Umbilical cord (tissue), 2 donors: ENCODE measurements around the gene BRWD1. TPM values are rescaled to one million over a fixed set of nuclear protein-coding genes. Genes with fewer than 3 reads are reported as not detected.
A peak's percentile ranks its signal among the peaks of the same experiment; 100 is the strongest.
"Not testable (repeated sequence)": the region's sequence is repeated elsewhere in the genome, so short reads cannot be mapped to it uniquely, and the experiment has no call there.

Source experiments
- DNase-seq: peaks from one replicate; pipeline ENCODE4 v3.0.0-alpha.2; 2015; ENCODE audit warnings: low spot score
- total RNA-seq: library from RNA; depleted of rRNA; stranded (reverse); fragments of >200 nt; gene quantifications from one replicate; pipeline ENCODE4 v1.2.3, GENCODE V29; 2014; ENCODE audit warnings: low replicate concordance; ENCODE audit not compliant: insufficient read depth

The BRWD1 gene
- total RNA-seq, 1 donor from 2014 or later, result 97.0 TPM

DNA sequence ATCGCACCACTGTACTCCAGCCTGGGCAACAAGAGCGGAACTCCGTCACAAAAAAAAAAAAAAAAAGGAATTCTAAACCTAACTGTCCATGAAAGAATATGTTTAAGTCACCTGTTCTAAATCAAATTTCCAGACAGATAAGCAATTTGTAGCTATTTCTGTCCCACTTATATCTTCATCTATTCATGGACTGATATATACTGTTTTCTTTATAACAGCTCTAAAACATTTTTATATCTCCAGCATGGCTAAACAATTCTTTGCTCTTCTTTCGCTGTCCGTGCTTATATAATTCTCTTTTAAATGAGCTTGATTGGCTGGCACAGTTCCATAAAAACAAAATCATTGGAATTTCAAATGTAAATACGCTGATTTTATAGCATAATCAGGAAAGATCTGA, 30.5 kb downstream of the BRWD1 start:
- DNase-seq, result no peak

DNA sequence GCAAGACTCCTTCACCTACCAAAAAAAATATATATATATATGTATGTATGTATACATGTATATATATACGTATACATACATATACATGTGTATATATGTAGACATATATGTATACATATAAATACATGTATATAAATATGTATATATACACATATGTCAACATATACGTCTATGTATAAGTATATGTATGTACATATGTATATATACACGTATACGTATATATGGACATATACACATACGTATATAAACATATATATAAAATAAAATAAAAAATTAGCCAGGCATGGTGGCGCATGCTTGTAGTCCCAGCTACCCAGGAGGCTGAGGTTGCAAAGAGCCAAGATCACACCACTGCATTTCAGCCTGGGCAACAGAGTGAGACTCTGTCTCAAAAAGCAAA, 31.6 kb downstream of the BRWD1 start:
- DNase-seq, result no peak

DNA sequence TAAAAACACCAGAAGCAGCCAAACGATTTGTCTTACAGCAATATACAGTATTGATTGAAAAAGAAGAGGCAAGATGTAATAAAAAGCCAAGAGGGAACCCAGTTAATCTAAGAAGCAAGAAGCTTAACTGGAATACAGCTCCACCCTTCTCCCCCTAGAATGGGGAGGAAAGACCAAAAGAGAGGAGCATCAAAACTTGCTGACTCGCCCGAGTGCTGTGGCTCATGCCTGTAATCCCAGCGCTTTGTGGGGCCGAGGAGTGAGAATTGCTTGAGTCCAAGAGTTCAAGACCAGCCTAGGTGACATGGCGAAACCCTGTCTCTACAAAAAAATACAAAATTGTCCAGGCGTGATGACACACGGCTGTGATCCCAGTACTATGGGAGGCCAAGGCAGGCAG, 32.2 kb downstream of the BRWD1 start:
- no peak for DNase-seq

DNA sequence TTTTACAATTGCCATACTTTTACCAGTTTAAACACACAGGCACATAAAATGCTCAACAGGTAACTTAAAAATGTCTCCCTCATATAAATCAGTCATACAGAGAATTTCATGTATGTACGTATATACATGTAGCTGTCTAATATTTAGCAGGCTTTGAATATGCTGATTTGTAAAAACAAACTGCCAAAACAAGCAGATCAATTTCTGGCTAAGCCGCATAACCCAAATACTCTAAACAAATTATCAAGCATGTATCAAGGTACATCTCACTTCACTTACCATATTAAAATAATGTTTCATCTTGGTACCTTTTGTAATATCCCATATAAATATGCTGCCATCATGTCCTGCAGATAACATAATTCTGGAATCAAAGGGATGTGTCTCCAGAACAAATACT, 43.8 kb downstream of the BRWD1 start:
- DNase-seq, result no peak

DNA sequence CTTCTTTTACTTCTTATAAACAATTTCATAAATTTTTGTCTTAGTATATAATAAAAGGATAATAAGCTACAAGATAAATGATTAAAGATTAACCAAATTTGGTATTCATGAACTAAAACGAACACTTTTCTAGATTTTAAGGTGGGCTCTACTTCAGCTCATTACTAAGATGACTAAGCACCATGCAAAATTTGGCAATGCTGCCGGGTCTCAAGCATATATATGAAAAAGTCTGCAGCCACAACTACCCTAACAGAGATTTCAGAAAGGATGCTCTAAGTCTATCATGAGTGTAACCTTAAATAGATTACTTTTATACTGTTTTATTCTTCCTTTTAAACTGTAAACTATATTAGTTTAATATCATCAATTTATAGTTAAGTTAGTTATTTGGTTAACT, 47.8 kb downstream of the BRWD1 start:
- no peak for DNase-seq

DNA sequence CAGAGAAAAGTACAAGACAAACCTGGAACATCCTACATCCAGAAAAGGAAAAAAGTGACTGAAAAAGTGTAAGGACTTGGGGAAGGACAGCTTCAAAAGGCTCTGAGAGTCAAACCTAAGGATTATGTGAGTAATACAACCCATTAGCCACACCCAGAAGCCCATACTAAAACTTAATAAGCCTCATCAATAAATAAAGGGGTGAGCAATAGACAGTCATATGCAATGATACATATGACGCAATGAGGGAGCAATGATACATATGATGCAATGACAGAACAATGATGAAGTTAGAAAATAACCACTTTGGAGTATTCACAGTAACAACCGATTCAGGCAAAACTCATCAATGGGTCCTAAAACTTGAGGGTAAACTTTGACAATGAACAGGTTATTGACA, 50.1 kb downstream of the BRWD1 start:
- no peak for DNase-seq

DNA sequence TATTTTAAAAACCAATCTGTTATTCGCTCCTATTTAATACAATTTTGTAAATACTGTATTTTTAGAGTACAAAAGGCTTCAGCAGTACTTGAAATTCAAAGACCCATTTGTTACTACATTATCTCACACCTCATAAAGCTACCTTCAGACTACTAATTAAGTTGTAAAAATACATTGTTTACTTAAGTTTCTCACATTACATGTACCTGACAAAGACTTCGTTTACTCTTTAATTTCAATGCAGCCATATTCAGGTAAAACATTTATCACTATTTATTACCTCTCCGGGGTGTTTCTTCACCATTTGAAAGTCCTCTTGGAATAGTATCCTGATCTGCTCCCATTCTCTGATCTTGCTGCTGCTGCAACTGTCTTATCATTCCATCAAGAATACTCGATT, 55.2 kb downstream of the BRWD1 start:
- DNase-seq, result no peak

DNA sequence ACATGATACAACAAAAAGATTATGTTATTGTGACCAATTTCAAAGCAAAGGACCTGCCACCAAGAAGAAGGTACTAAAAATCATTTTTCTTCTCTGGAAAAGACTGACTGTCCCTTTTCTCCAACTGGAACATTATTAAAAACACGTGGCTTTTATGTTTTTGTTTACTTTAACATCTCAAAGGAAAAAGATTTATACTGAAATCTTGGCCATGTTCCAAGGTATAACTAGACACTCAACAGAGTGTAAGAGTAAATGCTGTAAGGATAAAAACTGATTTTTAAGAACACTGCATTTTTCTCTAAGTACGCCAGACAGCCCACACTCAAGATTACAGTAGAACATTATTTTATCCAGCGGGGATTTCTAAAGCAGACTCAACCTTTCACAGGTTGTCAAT, 62.1 kb downstream of the BRWD1 start:
- no peak for DNase-seq

DNA sequence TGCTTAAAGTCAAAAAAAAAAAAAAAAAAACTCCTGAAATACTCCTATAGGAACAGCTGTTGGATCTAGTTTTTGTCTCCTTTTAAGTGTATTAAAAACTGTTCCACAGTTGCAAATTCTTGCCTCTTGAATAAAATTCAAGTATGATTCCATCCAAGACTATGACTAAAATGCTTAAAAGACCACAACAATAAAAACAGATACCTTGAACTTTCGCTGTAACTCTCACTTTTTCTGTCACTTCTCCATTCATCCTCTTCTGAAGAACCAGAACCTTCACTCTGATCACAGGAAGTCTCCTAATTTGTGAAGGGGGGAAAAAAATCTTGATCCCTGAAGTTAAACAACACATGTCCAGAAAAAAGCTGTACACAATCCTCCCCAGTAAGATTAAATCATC, 75.2 kb downstream of the BRWD1 start:
- DNase-seq, result no peak

DNA sequence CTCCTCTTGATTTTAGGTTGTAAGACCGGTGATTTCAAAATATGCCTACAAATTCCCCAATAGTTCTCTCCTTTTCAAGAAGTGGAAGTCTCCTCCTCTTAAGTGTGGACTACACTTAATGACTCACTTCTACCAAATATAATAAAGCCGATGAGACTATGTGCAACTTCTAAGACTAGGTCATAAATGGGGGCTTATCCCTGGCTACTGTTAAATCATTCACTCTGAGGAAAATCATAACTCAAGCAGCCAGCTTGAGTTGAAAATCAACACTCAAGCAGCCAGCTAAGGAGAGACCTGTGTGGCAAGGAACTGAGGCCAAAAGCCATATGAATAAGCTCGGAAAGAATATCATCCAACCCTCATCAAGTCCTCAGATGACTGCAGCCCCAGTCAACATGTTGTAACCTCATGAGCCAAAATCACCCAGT, 80.6 kb downstream of the BRWD1 start:
- peak; percentile 20 for DNase-seq

DNA sequence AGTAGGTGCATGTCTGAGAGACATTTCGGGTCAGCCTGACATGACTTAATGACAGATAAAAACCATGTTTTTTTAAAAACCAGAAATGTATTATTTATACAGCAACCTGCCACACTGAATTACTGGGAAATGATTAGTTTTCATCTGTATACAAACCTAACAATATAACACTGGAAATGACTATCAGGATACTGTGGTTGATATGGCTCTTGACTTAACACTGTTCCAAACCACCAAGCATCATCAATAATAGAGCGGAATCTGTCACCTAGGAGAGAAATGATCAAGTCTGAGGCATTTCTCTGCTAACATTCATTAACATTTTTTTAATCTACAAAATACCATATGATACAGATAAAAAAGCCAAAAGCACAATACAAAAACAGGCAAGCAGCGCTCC, 88.5 kb downstream of the BRWD1 start:
- DNase-seq, result no peak

DNA sequence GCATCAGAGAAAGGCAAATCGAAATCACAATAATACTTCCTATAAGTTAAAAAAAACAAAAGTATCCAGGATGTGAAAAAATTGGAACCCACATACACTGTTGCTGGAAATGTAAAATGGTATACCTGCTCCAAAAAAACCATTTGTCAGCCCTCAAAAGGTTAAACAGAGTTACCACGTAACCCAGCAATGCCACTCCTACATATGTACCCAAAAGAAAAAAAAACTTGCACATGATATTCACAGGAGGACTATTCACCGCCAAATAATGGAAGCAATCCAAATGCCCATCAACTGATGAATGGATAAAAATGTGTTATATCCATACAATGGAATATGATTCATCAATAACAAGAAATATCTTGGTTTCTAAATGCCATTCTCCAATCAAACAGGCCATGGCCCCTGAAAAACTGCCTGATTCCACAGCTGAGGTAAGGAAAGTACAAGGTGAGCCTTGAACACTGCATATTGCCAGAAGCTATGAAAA, 91.4 kb downstream of the BRWD1 start:
- DNase-seq, result no peak

DNA sequence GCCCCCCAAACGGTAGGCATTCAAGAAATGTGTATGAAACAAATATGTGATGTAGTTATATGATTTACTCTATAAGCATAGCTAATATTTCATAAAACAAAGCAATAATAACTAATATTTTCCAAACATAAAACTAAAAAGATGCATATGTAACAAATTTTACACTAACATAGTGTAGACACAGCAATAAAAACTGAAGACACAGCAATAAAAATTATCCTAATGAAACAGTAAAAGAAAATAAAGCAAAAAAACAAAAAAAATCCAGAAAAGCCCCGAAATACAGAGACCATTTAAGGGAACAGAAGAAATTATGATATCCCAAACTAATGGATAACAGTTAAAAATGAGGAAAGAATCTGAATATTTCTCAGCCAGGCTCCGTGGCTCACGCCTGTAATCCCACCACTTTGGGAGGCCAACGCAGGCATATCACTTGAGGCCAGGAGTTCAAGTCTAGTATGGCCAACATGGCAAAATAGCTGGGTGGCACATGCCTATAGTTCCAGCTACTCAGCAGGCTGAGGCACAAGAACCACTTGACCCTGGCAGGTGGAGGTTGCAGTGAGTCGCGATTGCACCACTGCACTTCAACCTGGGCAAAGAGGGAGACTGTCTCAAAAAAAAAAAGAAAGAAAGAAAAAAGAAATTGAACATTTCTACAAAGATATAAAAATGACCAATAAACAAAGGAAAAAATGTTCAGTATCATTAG, 92.0 kb downstream of the BRWD1 start:
- DNase-seq, result no peak

DNA sequence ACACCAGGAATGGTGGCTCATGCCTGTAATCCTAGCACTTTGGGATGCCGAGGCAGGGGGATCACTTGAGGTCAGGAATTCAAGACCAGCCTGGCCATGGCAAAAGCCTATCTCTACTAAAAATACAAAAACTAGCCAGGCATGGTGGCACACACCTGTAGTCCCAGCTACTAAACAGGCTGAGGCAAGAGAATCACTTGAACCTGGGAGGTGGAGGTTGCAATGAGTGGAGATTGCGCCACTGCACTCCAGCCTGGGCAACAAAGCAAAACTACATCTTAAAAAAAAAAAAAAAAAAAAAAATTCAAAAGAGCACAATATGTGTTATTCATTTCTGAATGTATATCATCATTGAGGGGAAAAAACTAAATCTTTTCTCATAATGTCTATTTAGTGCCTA, 92.6 kb downstream of the BRWD1 start:
- DNase-seq, result not testable (repeated sequence)

DNA sequence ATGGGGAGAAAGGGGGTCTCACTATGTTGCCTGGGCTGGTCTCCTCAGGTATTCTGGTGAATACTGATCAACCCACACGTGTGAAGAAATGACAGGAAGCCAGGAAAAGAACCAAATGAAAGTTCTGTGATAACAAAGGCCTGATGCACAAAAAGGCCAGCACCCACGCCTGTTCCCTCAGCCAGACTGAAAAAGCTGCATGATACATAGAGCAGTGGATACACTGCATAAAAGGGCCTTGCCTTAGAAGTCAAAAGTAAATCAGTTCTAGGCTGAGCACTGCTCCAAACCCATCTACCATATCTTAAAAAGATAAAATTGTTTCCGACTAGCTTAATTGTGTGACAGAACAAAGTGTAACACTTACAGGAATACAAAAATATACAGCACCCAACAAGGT, 93.3 kb downstream of the BRWD1 start:
- no peak for DNase-seq

DNA sequence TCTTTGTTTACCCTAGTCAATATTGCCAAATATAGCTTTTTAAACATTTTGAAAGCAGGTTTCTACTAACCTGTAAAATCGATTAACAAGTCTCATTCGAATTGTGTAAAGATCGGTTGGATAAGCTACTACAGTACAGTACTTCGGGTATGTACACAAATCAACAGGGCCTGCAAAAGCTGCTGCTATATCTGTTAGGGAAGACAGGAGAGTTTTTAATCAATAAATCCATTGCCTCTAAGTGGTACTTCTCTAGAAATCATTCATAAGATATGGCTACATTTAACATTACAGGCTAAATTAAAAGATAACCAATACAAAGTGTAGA, 95.4 kb downstream of the BRWD1 start:
- DNase-seq, result no peak

DNA sequence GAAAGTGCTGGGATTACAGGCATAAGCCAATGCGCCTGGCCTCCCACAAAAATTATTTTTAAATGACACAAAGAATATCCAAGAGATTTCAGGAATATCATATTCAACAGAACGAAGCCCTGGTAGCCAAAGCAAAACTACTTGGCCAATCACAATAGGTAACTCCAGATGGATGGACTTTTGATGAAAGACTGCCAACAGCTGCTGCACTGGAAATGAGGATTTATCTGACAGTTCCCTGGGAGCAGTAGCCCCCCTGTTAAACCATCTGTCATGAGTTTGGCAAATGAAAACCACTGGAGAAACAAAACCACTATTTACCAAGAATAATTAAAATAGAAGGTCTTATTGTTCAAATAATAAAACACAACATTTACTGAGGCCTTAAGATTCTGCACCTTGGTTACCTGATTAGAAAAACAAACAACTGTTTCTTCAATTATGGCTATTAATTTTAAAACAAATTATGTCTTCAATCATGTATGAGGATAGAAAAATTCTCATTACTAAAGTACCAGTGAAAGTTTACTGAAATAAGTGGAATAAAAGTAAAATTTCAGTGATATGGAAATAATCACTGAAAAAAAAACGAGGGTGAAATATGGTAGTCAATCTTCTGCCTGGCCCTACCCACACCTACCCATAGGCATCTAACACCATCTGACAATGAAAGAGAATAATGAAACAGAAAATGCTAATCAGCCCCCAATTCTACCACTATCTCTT, 95.9 kb downstream of the BRWD1 start:
- DNase-seq, result no peak

DNA sequence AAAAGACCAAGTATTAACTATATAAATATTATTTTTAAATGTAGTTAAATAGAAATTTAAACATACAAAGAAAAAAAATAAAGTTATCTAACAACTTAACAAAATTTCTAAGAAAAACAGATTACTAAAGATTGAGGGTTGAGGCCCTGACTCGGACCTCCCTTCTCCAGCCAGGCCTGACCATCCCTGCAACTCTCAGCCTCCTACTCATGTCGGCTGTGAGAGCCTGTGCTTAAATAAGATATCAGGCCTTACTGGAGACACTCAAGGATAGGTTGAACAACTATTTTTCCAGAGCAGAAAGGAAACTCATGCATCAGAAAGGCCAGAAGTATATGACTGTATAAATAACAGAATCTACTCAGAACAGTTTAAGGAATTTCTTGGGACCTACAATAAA, 97.1 kb downstream of the BRWD1 start:
- no peak for DNase-seq

DNA sequence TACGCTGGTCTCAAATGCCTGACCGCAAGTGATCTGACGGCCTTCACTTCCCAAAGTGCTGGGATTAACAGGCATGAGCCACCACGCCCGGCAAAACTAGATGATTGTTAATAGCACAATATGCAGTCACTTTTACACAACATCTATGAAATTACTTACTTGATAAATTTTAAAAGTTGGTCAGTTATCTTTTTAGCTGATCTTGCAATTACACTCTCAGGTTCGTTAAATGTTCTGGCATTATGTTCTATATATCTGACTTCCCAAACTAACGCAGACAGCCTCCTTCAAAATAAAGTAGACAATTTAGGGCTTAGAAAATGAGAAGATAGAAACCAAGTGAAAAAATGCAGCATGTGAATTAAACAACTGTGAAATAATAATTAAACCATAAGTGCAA, 98.4 kb downstream of the BRWD1 start:
- DNase-seq, result no peak

DNA sequence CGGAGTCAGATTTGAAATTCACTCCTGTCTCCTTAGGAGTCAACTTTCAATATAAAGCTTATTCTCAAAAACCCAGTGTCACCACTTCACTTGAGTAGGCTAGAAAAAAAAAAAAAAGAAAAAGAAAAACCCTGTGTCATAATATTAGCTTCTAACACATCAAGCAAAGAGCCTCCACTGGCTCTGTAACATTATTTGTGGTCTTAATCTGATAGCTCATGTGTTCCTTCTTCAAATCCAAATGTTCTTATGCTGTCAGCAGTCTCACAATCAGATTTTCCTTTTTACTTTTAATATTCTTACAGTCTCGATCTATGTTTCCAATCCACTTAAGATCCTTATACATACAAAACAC, 104.1 kb downstream of the BRWD1 start:
- DNase-seq, result peak; percentile 73

DNA sequence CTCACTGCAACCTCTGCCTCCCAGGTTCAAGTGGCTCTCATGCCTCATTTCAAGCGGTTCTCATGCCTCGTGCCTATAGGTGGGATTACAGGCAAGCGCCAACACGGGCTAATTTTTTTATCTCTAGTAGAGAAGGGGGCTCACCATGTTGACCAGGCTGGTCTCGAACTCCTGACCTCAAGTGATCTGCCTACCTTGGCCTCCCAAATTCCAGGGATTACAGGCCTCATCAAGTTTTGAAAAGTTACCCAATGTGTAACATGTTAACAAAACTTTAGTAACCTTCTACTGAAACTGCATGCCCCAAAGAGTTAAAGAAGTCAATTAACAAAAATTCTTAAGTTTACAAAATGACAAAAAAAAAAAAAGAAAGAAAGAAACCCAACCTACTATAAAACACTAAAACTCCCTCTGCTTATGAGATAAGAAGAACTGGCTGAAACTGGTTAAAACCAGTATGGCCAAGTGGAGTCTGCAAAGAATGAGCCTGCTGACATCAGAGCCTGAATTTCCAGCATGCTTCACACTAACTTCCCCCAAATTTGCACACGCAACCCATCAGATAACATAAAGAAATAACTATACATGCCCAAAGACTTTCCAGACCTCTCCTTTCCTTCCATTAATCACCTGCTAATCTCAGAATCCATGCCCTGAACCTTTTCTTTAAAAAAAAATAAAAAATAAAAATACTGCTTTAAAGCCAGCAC, 104.7 kb downstream of the BRWD1 start:
- peak; percentile 86 for DNase-seq

DNA sequence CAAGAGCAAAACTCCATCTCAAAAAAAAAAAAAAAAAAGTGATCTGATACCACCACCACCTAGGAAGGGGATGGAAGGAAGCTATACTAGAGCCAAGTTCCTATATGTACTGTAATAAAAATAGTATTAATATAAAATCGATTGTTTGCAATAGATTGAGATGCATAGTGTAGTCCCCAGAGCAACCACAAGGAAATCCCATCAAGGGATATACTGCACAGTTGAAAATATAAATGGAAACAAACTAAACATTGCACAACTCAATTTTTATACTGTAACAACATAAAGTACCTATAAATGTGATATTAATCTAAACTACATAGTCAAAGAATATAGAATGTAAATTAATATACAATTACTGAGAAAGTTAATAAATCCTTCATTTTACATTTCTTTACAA, 109.3 kb downstream of the BRWD1 start:
- DNase-seq, result no peak

DNA sequence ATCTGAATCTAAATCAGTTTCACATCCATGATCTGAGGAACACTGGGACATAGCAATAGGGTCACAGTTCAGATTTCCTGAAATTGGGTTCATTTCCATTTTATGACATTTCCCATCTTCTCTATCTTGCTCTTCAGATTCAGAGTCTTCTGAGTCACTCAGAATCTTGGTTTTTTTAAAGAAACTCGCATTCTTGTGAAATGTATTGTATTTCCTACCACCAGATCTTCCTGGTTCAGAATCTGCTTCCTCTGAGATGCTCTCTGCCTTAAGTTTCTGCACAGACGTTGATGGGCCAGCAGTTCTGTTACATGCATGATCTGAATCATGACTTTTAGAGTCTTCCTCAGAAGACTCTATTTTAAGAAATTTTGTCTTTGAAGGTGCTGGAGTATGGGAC, 114.6 kb downstream of the BRWD1 start:
- DNase-seq, result no peak
